IMR-90 (cell line): ENCODE measurements around the gene CAMTA1. TPM values are rescaled to one million over a fixed set of nuclear protein-coding genes. Genes with fewer than 3 reads are reported as not detected.

Experiments
- ATAC-seq: fragments of 200-7000 bp; cut with Tn5 transposase; 2 replicates; pipeline ENCODE4 v1.9.1; 2020; ENCODE audit warnings: low read depth, mild to moderate bottlenecking, moderate library complexity
- BruUV-seq: library from RNA; stranded (reverse); fragments of 400-500 nt; replicated peaks from 2 replicates; lab custom pipeline; 2021; lab: Mats Ljungman, UMichigan
- CTCF ChIA-PET: fragments of 300-600 bp; formaldehyde crosslinking; extraction: SDS; loops from one replicate; lab custom pipeline; 2021; ENCODE audit warnings: antibody characterized with exemption; lab: Yijun Ruan, JAX
- POLR2A ChIA-PET: fragments of 300-600 bp; sonication (Branson Sonifier 250); formaldehyde crosslinking; loops from one replicate; lab custom pipeline; 2022; ENCODE audit warnings: antibody characterized with exemption; ENCODE audit not compliant: unreplicated experiment; lab: Charles Lee
- DNase-seq: peaks from one replicate; pipeline ENCODE4 v3.0.0; 2013
- H2AFZ ChIP-seq: replicated peaks from 2 replicates; pipeline ENCODE3; 2013; ENCODE audit warnings: low read length, mild to moderate bottlenecking; ENCODE audit not compliant: poor library complexity
- H2AK5ac ChIP-seq: 2 replicates; pipeline ENCODE4 v1.6.1; 2013; ENCODE audit warnings: low read depth, low read length, inconsistent platforms
- H2AK9ac ChIP-seq: replicated peaks from 2 replicates; pipeline ENCODE3; 2013; ENCODE audit warnings: mild to moderate bottlenecking, low read depth, low read length, moderate library complexity; ENCODE audit not compliant: poor library complexity
- H2BK120ac ChIP-seq: 2 replicates; pipeline ENCODE4 v1.6.1; 2013; ENCODE audit warnings: low read depth, low read length, inconsistent platforms
- H2BK15ac ChIP-seq: 3 replicates; pipeline ENCODE4 v1.6.1; 2013; ENCODE audit warnings: low read depth, low read length, inconsistent platforms
- H2BK20ac ChIP-seq: 2 replicates; pipeline ENCODE4 v1.6.1; 2013; ENCODE audit warnings: low read depth, mild to moderate bottlenecking, inconsistent platforms, low read length, moderate library complexity
- H2BK5ac ChIP-seq: 2 replicates; pipeline ENCODE4 v1.6.1; 2013; ENCODE audit warnings: mild to moderate bottlenecking, low read depth, low read length, inconsistent platforms; ENCODE audit not compliant: poor library complexity, severe bottlenecking
- H3K14ac ChIP-seq: replicated peaks from 2 replicates; pipeline ENCODE4 v1.6.1; 2013; ENCODE audit warnings: low read depth, low read length, inconsistent platforms
- H3K18ac ChIP-seq: 2 replicates; pipeline ENCODE4 v1.6.1; 2013; ENCODE audit warnings: low read depth, low read length, control low read depth
- H3K23ac ChIP-seq: 2 replicates; pipeline ENCODE4 v1.6.1; 2013; ENCODE audit warnings: low read depth, low read length, inconsistent platforms
- H3K27ac ChIP-seq: 2 replicates; pipeline ENCODE4 v1.5.1; 2013; ENCODE audit warnings: mild to moderate bottlenecking, control low read depth, low read length; ENCODE audit not compliant: insufficient read depth
- H3K27me3 ChIP-seq: 2 replicates; pipeline ENCODE4 v1.6.1; 2013; ENCODE audit warnings: low read length; ENCODE audit not compliant: control insufficient read depth, insufficient read depth
- H3K36me3 ChIP-seq: 2 replicates; pipeline ENCODE4 v1.6.1; 2013; ENCODE audit warnings: low read length, mixed read lengths; ENCODE audit not compliant: control insufficient read depth, insufficient read depth
- H3K4ac ChIP-seq: 2 replicates; pipeline ENCODE4 v1.6.1; 2013; ENCODE audit warnings: low read depth, low read length, inconsistent platforms
- H3K4me1 ChIP-seq: 2 replicates; pipeline ENCODE4 v1.6.1; 2013; ENCODE audit warnings: low read length, mixed read lengths; ENCODE audit not compliant: control insufficient read depth, insufficient read depth
- H3K4me2 ChIP-seq: 2 replicates; pipeline ENCODE4 v1.6.1; 2013; ENCODE audit warnings: low read depth, mild to moderate bottlenecking, control low read depth, low read length, moderate library complexity
- H3K4me3 ChIP-seq: 2 replicates; pipeline ENCODE4 v1.5.1; 2013; ENCODE audit warnings: low read depth, mild to moderate bottlenecking, control low read depth, low read length, moderate library complexity; ENCODE audit not compliant: insufficient read depth
- H3K56ac ChIP-seq: 2 replicates; pipeline ENCODE4 v1.6.1; 2013; ENCODE audit warnings: low read length, inconsistent platforms; ENCODE audit not compliant: insufficient read depth; ENCODE audit errors: extremely low read depth
- H3K79me1 ChIP-seq, 2 experiments: 2 replicates each; pipeline ENCODE4 v1.6.1; 2013; ENCODE audit warnings: low read length in 2 of 2, inconsistent platforms in 1 of 2, low read depth in 1 of 2
- H3K9ac ChIP-seq: 2 replicates; pipeline ENCODE4 v1.6.1; 2013; ENCODE audit warnings: low read depth, low read length, control low read depth
- H3K9me1 ChIP-seq: 2 replicates; pipeline ENCODE4 v1.6.1; 2013; ENCODE audit warnings: low read length, inconsistent platforms; ENCODE audit not compliant: insufficient read depth
- H3K9me3 ChIP-seq: 2 replicates; pipeline ENCODE4 v1.6.1; 2013; ENCODE audit warnings: low read length; ENCODE audit not compliant: control insufficient read depth, insufficient read depth
- H4K20me1 ChIP-seq: 2 replicates; pipeline ENCODE4 v1.6.1; 2013; ENCODE audit warnings: low read length, inconsistent platforms; ENCODE audit not compliant: insufficient read depth
- H4K5ac ChIP-seq: 2 replicates; pipeline ENCODE4 v1.6.1; 2013; ENCODE audit warnings: mild to moderate bottlenecking, low read depth, low read length, control low read depth
- H4K8ac ChIP-seq, 2 experiments: 2 replicates each; pipeline ENCODE4 v1.6.1; 2013; ENCODE audit warnings: low read depth in 2 of 2, low read length in 2 of 2, control low read depth in 1 of 2, inconsistent platforms in 1 of 2
- H4K91ac ChIP-seq: 2 replicates; pipeline ENCODE4 v1.6.1; 2013; ENCODE audit warnings: low read depth, low read length, inconsistent platforms; ENCODE audit not compliant: insufficient read depth
- CEBPB ChIP-seq: IDR thresholded peaks from 2 replicates; pipeline ENCODE4 v1.6.1; 2012; ENCODE audit warnings: low read depth, low read length, improper control_type of control experiment
- CHD1 ChIP-seq: IDR thresholded peaks from 2 replicates; pipeline ENCODE4 v1.6.1; 2012; ENCODE audit warnings: low read depth, low read length, improper control_type of control experiment
- CTCF ChIP-seq: conservative IDR thresholded peaks from 2 replicates; pipeline ENCODE4 v1.5.1; 2012; ENCODE audit warnings: mild to moderate bottlenecking, low read depth, low read length, improper control_type of control experiment
- FOS ChIP-seq: fragments of 150-350 bp; IDR thresholded peaks from 2 replicates; pipeline ENCODE4 v1.6.1; 2016; ENCODE audit warnings: low read depth, low read length
- MAFK ChIP-seq: IDR thresholded peaks from 2 replicates; pipeline ENCODE4 v1.6.1; 2012; ENCODE audit warnings: low read depth, low read length, improper control_type of control experiment
- MAZ ChIP-seq: IDR thresholded peaks from 2 replicates; pipeline ENCODE4 v1.6.1; 2012; ENCODE audit warnings: low read depth, mild to moderate bottlenecking, low read length, improper control_type of control experiment, moderate library complexity, borderline replicate concordance
- MXI1 ChIP-seq: IDR thresholded peaks from 2 replicates; pipeline ENCODE4 v1.6.1; 2012; ENCODE audit warnings: low read depth, mild to moderate bottlenecking, low read length, moderate library complexity, borderline replicate concordance
- NFE2L2 ChIP-seq: fragments of 150-350 bp; IDR thresholded peaks from 2 replicates; pipeline ENCODE4 v1.6.1; 2016; ENCODE audit warnings: low read depth, mild to moderate bottlenecking, low read length
- POLR2A ChIP-seq: IDR thresholded peaks from 2 replicates; pipeline ENCODE4 v1.6.1; 2012; ENCODE audit warnings: mild to moderate bottlenecking, low read depth, low read length
- RAD21 ChIP-seq: IDR thresholded peaks from 2 replicates; pipeline ENCODE4 v1.6.1; 2012; ENCODE audit warnings: low read length, improper control_type of control experiment
- RCOR1 ChIP-seq: IDR thresholded peaks from 2 replicates; pipeline ENCODE4 v1.6.1; 2012; ENCODE audit warnings: mild to moderate bottlenecking, low read length, improper control_type of control experiment; ENCODE audit not compliant: insufficient replicate concordance
- RFX5 ChIP-seq: IDR thresholded peaks from 2 replicates; pipeline ENCODE4 v1.8.0; 2012; ENCODE audit warnings: low read depth, mild to moderate bottlenecking, low read length, moderate library complexity
- SMC3 ChIP-seq: fragments of 150-350 bp; IDR thresholded peaks from 2 replicates; pipeline ENCODE4 v1.6.1; 2016; ENCODE audit warnings: low read depth, mild to moderate bottlenecking, antibody characterized with exemption, low read length, moderate library complexity
- USF2 ChIP-seq: fragments of 150-350 bp; IDR thresholded peaks from 2 replicates; pipeline ENCODE4 v1.6.1; 2017; ENCODE audit warnings: mild to moderate bottlenecking, antibody characterized with exemption, low read length, low read depth
- WGBS, 2 experiments: methylation state at CpG; one replicate each; pipeline versions ENCODE4 v1.1.5 to v1.1.7; 2013; ENCODE audit warnings: missing lambda C conversion rate in 2 of 2; ENCODE audit not compliant: insufficient read length in 1 of 2; ENCODE audit errors: extremely low coverage in 2 of 2; 5-methylcytosine and 5-hydroxymethylcytosine counted together
- dilution Hi-C: fragments of 300-500 bp; cut with HindIII; formaldehyde crosslinking; loops from one replicate; pipeline ENCODE4 v1.14.3; 2018; ENCODE audit warnings: low sequenced_read_pairs; ENCODE audit not compliant: unreplicated experiment
- in situ Hi-C: fragments of 300-500 bp; cut with MboI; formaldehyde crosslinking; loops from 3 replicates; pipeline ENCODE4 v1.14.3; 2019; ENCODE audit warnings: low sequenced_read_pairs, inconsistent platforms, mixed read lengths
- intact Hi-C: fragments of 100-400 bp; cut with micrococcal nuclease; formaldehyde crosslinking; loops from 2 replicates; pipeline ENCODE4 v1.10.0; 2022
- polyA plus RNA-seq, 3 experiments: library from polyadenylated mRNA; depleted of rRNA; stranded (reverse); fragments of >200 nt; gene quantifications; 2 replicates each; pipeline ENCODE4 v1.2.3, GENCODE V29; 2012; ENCODE audit warnings: low replicate concordance in 1 of 3
- total RNA-seq: library from RNA; depleted of rRNA; stranded (reverse); fragments of >200 nt; gene quantifications from 2 replicates; pipeline ENCODE4 v1.2.3, GENCODE V29; 2012

The CAMTA1 gene
- total and polyA plus RNA-seq, 2 of the 4 experiments (the other 2 are of a cell fraction), result 35.5 to 74.3 TPM

- CTCF ChIA-PET, result interaction anchor here (0.6 to 0.9 kb wide), 2 partner anchors 8 to 261 kb away, joined by 3 to 4 read pairs; no protein-coding TSS in a partner anchor
- no peaks in the 10 kb centered on the region for H3K27me3 ChIP-seq
- H3K4ac ChIP-seq, result peak overlapping the region; percentile 84
- peak overlapping the region; percentile 97 for H4K5ac ChIP-seq
- H2BK15ac ChIP-seq, result peak overlapping the region; percentile 18; the same call in 1 of the 3 replicates
- H2AFZ ChIP-seq, result peak overlapping the region; percentile 82
- peak overlapping the region; percentile 90 for H2BK5ac ChIP-seq
- no peaks in the 10 kb centered on the region for H3K9me3 ChIP-seq
- ATAC-seq, result peak; percentile 94
- no TSS peak for BruUV-seq
- intact Hi-C loops (loop anchor here (10.0 kb wide), 2 partner anchors 184 to 684 kb away; no protein-coding TSS in a partner anchor), in situ Hi-C loops (no loop called here), dilution Hi-C loops (no loop called here)
- H3K79me1 ChIP-seq, result no peaks in the 10 kb centered on the region
- H4K20me1 ChIP-seq, result no peaks in the 10 kb centered on the region
- H2AK9ac ChIP-seq, result peak overlapping the region; percentile 2
- POLR2A ChIA-PET, result interaction anchor here (0.6 kb wide), 1 partner anchor 8 kb away, joined by 4 read pairs; no protein-coding TSS in a partner anchor
- peak overlapping the region; percentile 94 for H3K18ac ChIP-seq
- no peak overlapping the region for H3K4me3 ChIP-seq
- H3K36me3 ChIP-seq, result no peaks in the 10 kb centered on the region
- H2BK120ac ChIP-seq, result peak overlapping the region; percentile 79
- peak overlapping the region; percentile 10; the same call in 1 of the 2 replicates for H3K9ac ChIP-seq
- peak overlapping the region; percentile 41; the same call in 1 of the 2 replicates for H4K91ac ChIP-seq
- peak overlapping the region; percentile 93 for H3K27ac ChIP-seq
- peaks cover 24% of the 10 kb centered on the region for H3K4me1 ChIP-seq
- peak; percentile 100 for DNase-seq
- 0 out of 2 replicates have a peak overlapping the region, but pooled peaks have one; percentile 77 for H3K14ac ChIP-seq
- peak overlapping the region; percentile 62 to 64 for H4K8ac ChIP-seq
- H2BK20ac ChIP-seq, result peak overlapping the region; percentile 71
- H3K4me2 ChIP-seq, result peak overlapping the region; percentile 17
- peak overlapping the region; percentile 10; the same call in 1 of the 2 replicates for H2AK5ac ChIP-seq
- 0 out of 2 replicates have a peak overlapping the region, but pooled peaks have one; percentile 13 for H3K56ac ChIP-seq
- H3K9me1 ChIP-seq, result peaks cover 13% of the 10 kb centered on the region; the same call in 1 of the 2 replicates
- H3K23ac ChIP-seq, result no peak overlapping the region; the same call in 1 of the 2 replicates
- WGBS, 2 experiments, result 0% methylated on average over 4 of the region's 14 CpGs; no CpG with 5 or more reads in 1 of the 2 experiments
- TF ChIP-seq MAFK (no peak; the same call in 1 of the 2 replicates), FOS (peak; percentile 92), CTCF (no peak), SMC3 (no peak; the same call in 1 of the 2 replicates), CHD1 (0 out of 2 replicates have a peak, but pooled peaks have one; percentile 59), RFX5 (no peak), MXI1 (no peak), RCOR1 (peak; percentile 63), NFE2L2 (peak; percentile 33; the same call in 1 of the 2 replicates), RAD21 (peak; percentile 33), POLR2A (peak; percentile 53; the same call in 1 of the 2 replicates), MAZ (peak; percentile 54; the same call in 1 of the 2 replicates), USF2 (peak; percentile 22), CEBPB (0 out of 2 replicates have a peak, but pooled peaks have one; percentile 59)
These were observed 693.7 kb downstream of the CAMTA1 start for GRCh38 chr1:7478809-7479499.
